Heart left ventricle (tissue), 16 donors: Measurements from ENCODE around the gene LZTS2. TPM values are rescaled to one million over a fixed set of nuclear protein-coding genes. Genes with fewer than 3 reads are reported as not detected.

Experiments
- ATAC-seq, 4 donors: fragments of 200-7000 bp; cut with Tn5 transposase; one replicate each; pipeline ENCODE4 v1.9.1; 2020 to 2022; ENCODE audit warnings: moderate library complexity in 4 of 4, mild to moderate bottlenecking in 3 of 4, moderate number of reproducible peaks in 1 of 4
- DNase-seq, 5 donors: peaks; one replicate each; pipeline ENCODE4 v3.0.0-alpha.2; 2020
- H3K27ac ChIP-seq, 12 donors: fragments of 200-600 bp; sonication (generic) in 4 of 12; one replicate each; pipeline versions ENCODE4 v1.5.0 to v1.8.0; 2016 to 2022; ENCODE audit warnings: mild to moderate bottlenecking in 2 of 12
- H3K27me3 ChIP-seq, 9 donors: fragments of 200-600 bp; sonication (generic) in 2 of 9; one replicate each; pipeline versions ENCODE4 v1.5.1 to v1.8.0; 2016 to 2022; ENCODE audit warnings: mild to moderate bottlenecking in 3 of 9
- H3K36me3 ChIP-seq, 9 donors: fragments of 200-600 bp; sonication (generic) in 2 of 9; one replicate each; pipeline versions ENCODE4 v1.5.0 to v1.8.0; 2018 to 2022; ENCODE audit warnings: mild to moderate bottlenecking in 2 of 9
- H3K4me1 ChIP-seq, 12 donors: fragments of 200-600 bp; sonication (generic) in 4 of 12; one replicate each; pipeline versions ENCODE4 v1.5.0 to v1.8.0; 2016 to 2022; ENCODE audit warnings: mild to moderate bottlenecking in 3 of 12
- H3K4me3 ChIP-seq, 12 donors: fragments of 200-600 bp; sonication (generic) in 4 of 12; one replicate each; pipeline versions ENCODE4 v1.5.0 to v1.8.0; 2017 to 2022; ENCODE audit warnings: mild to moderate bottlenecking in 9 of 12, moderate library complexity in 4 of 12
- H3K9me3 ChIP-seq, 12 donors: fragments of 200-600 bp; sonication (generic) in 4 of 12; one replicate each; pipeline versions ENCODE4 v1.5.0 to v1.8.0; 2016 to 2022; ENCODE audit warnings: mild to moderate bottlenecking in 1 of 12
- POLR2A ChIP-seq, 2 donors: fragments of 450-650 bp; IDR thresholded peaks; one replicate each; pipeline ENCODE4 v1.6.1; 2017; ENCODE audit warnings: antibody characterized with exemption in 2 of 2, mild to moderate bottlenecking in 2 of 2, moderate library complexity in 2 of 2
- WGBS, 4 donors: extraction: QIAGEN DNeasy Blood & Tissue Kit in 2 of 4; methylation state at CpG; one replicate each; pipeline versions ENCODE4 v1.1.5 to v1.1.7; 2013 to 2018; 5-methylcytosine and 5-hydroxymethylcytosine counted together
- intact Hi-C, 10 donors: fragments of 100-400 bp; cut with DNase I; formaldehyde crosslinking; loops; one replicate each; pipeline versions ENCODE4 v1.11.1 to v1.14.2; 2022
- polyA plus RNA-seq, 2 donors: library from polyadenylated mRNA; stranded (reverse); fragments of 200-250 nt; gene quantifications; one replicate each; pipeline ENCODE4 v1.2.3, GENCODE V29; 2013
- total RNA-seq, 9 donors: library from RNA; depleted of rRNA in 2 of 9; stranded (reverse); fragments of >200 nt in 2 of 9; fragmentation: NEBNext Ultra II Directional in 3 of 9; extraction: Animal tissue kit (Norgen Biotek cat#: 25700) in 3 of 9; gene quantifications; one replicate each; pipeline versions ENCODE4 v1.1.0 to v1.2.4, GENCODE V29; 2016 to 2023
- TF ChIP-seq, protein P1 (sequence below), 12 donors: fragments of 200-600 bp; sonication (generic) in 4 of 12; IDR thresholded peaks; one replicate each; pipeline versions ENCODE4 v1.5.0 to v1.8.0; 2018 to 2022; ENCODE audit warnings: antibody characterized with exemption in 12 of 12, mild to moderate bottlenecking in 5 of 12
- donor health status: ischemic (EF 13 %, LVEDD 7.1; RV severe dilation, severe dysfunction).
- donor health status: healthy with polysubstance abuse.
- donor health status: DM: no; HTN: yes; CAD: no.
- donor health status: DM: no; HTN: no; CAD: no.
- donor health status: ischemic (EF 25% LVEDD 6.9; RV normal size, moderate dysfunction).
- donor health status: ischemic (EF 25% LVEDD 5.7; RV mildly dilated, moderate dysfunction).
- donor health status: healthy.
- donor health status: DM: yes; HTN: yes; CAD: no.
- donor health status: ischemic (EF 35%, LVEDD 5.7; RV mildly dilated, moderate dysfunction).
- donor health status: nonischemic (EF 11% LVEDD 7.7; RV severe dilation, severe dysfunction).
- donor health status: DM: yes; HTN: yes; CAD: no.
- donor health status: PGD.
- donor health status: ischemic (EF 29% LVEDD 5.4; RV normal size, mild dysfunction).
- donor health status: nonischemic (EF 23%, LVEDD 6.1; RV moderate dilation, normal function).

The LZTS2 gene
- total and polyA plus RNA-seq, 11 donors: 33.7 to 93.0 (median 40.9) TPM

DNA sequence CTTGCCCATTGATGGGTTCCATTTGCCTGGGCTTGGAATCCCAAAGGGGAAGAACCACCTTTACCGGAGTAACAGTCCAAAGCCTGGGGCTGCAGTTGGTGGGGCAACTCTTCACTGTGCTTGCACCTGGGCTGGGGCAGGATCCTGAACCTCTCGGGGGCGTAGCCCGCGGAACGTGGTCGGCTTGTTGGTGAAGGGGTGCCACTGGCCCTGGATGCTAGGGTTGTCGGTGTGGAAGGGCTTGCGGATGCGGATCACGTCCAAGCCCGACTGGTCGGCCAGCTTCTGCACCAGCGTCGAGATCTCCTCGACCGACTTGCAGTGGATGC, 13.0 kb upstream of the LZTS2 start:
- TF ChIP-seq, protein P1, sequence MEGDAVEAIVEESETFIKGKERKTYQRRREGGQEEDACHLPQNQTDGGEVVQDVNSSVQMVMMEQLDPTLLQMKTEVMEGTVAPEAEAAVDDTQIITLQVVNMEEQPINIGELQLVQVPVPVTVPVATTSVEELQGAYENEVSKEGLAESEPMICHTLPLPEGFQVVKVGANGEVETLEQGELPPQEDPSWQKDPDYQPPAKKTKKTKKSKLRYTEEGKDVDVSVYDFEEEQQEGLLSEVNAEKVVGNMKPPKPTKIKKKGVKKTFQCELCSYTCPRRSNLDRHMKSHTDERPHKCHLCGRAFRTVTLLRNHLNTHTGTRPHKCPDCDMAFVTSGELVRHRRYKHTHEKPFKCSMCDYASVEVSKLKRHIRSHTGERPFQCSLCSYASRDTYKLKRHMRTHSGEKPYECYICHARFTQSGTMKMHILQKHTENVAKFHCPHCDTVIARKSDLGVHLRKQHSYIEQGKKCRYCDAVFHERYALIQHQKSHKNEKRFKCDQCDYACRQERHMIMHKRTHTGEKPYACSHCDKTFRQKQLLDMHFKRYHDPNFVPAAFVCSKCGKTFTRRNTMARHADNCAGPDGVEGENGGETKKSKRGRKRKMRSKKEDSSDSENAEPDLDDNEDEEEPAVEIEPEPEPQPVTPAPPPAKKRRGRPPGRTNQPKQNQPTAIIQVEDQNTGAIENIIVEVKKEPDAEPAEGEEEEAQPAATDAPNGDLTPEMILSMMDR (IDR thresholded peaks at IDR 0.05): no peak
- DNase-seq: no peak
- peaks cover 0 to 31% (median 23%) of the 10 kb centered on the region in 12 donors for H3K4me1 ChIP-seq
- no peaks in the 10 kb centered on the region for H3K9me3 ChIP-seq
- peak overlapping the region; percentile 69 to 97 (median 87) for H3K4me3 ChIP-seq
- WGBS, 4 donors: 13 to 21% (median 19%) methylated on average over 17 of the region's 17 CpGs
- ATAC-seq: peak in 1 of 4 donors; percentile 2
- peak overlapping the region in 9 of 12 donors; percentile 44 to 89 (median 83) for H3K27ac ChIP-seq
- intact Hi-C loops: loop anchor here in 2 of 10 donors (5.0 kb wide), 2 partner anchors 41 to 46 kb away; partner anchors contain the start of genes PDZD7 (in 1 of the 2) and SFXN3 (in 1 of the 2)
- peaks cover 0 to 64% (median 43%) of the 10 kb centered on the region in 9 donors for H3K36me3 ChIP-seq
- H3K27me3 ChIP-seq: no peaks in the 10 kb centered on the region

GRCh38 chr10:100986952-100987684, 12.5 kb upstream of the LZTS2 start, which contains the start of the genes MRPL43 and TWNK:
Gene MRPL43 (minus strand): TSS chr10:100987497. CDS start chr10:100987443, 54 bp downstream.
Gene TWNK (plus strand): TSS chr10:100987543. CDS start chr10:100988211, 668 bp downstream.
- WGBS, 4 donors: 1 to 2% (median 1%) methylated on average over 45 to 75 of the region's 75 CpGs
- peaks cover 0 to 60% (median 42%) of the 10 kb centered on the region in 9 donors for H3K36me3 ChIP-seq

GRCh38 chr10:100987685-100988049, 11.9 kb upstream of the LZTS2 start:
- DNase-seq (no peak), ATAC-seq (no peak)
- Histone ChIP-seq H3K27ac (peak overlapping the region in 11 of 12 donors; percentile 77 to 89 (median 83)), H3K9me3 (no peaks in the 10 kb centered on the region), H3K4me1 (peaks cover 0 to 31% (median 23%) of the 10 kb centered on the region in 12 donors), H3K36me3 (peaks cover 0 to 56% (median 38%) of the 10 kb centered on the region in 9 donors), H3K27me3 (no peaks in the 10 kb centered on the region), H3K4me3 (peak overlapping the region; percentile 69 to 97 (median 87))
- WGBS, 4 donors: 1 to 2% (median 2%) methylated on average over 15 of the region's 15 CpGs
- intact Hi-C loops: loop anchor here in 2 of 10 donors (5.0 kb wide), 2 partner anchors 40 to 45 kb away; partner anchors contain the start of genes PDZD7 (in 1 of the 2) and SFXN3 (in 1 of the 2)
- TF ChIP-seq POLR2A (IDR thresholded peaks at IDR 0.05): no peak
- TF ChIP-seq, protein P1 (IDR thresholded peaks at IDR 0.05): no peak

More at GRCh38 chr10:100986952-100987684, 12.5 kb upstream of the LZTS2 start, which contains the start of the genes MRPL43 and TWNK:
- Histone ChIP-seq H3K9me3 (no peaks in the 10 kb centered on the region), H3K27ac (peak within 1 kb of the TSS; percentile 44 to 89 (median 82)), H3K4me1 (peaks cover 0 to 31% (median 23%) of the 10 kb centered on the region in 12 donors), H3K27me3 (no peaks in the 10 kb centered on the region), H3K4me3 (peak within 1 kb of the TSS; percentile 69 to 97 (median 87))
- intact Hi-C loops: loop anchor here in 2 of 10 donors (5.0 kb wide), 2 partner anchors 40 to 45 kb away; partner anchors contain the start of genes PDZD7 (in 1 of the 2) and SFXN3 (in 1 of the 2)
- DNase-seq: peak; percentile 80 to 90 (median 88)
- TF ChIP-seq POLR2A (IDR thresholded peaks at IDR 0.05): peak in 1 of 2 donors; percentile 23
- TF ChIP-seq, protein P1 (IDR thresholded peaks at IDR 0.05): no peak
- ATAC-seq: peak; percentile 83 to 93 (median 91)

GRCh38 chr10:100988166-100988565, 11.4 kb upstream of the LZTS2 start:
- Histone ChIP-seq H3K27me3 (no peaks in the 10 kb centered on the region), H3K36me3 (peaks cover 0 to 56% (median 38%) of the 10 kb centered on the region in 9 donors), H3K27ac (peak overlapping the region in 1 of 12 donors; percentile 84), H3K9me3 (no peaks in the 10 kb centered on the region), H3K4me3 (peak overlapping the region; percentile 69 to 97 (median 87)), H3K4me1 (peaks cover 0 to 31% (median 23%) of the 10 kb centered on the region in 12 donors)
- DNase-seq: no peak
- WGBS, 4 donors: 60 to 66% (median 62%) methylated on average over 7 to 10 of the region's 10 CpGs
- intact Hi-C loops: loop anchor here in 2 of 10 donors (5.0 kb wide), 2 partner anchors 39 to 44 kb away; partner anchors contain the start of genes PDZD7 (in 1 of the 2) and SFXN3 (in 1 of the 2)
- ATAC-seq: no peak
- no peak for TF ChIP-seq POLR2A (IDR thresholded peaks at IDR 0.05)
- TF ChIP-seq, protein P1 (IDR thresholded peaks at IDR 0.05): no peak
